Renal pelvis (tissue), 4 donors: ENCODE data around the gene CCDC60. TPM values are rescaled to one million over a fixed set of nuclear protein-coding genes. Genes with fewer than 3 reads are reported as not detected.

Experiments
- DNase-seq: peaks from one replicate; pipeline ENCODE4 v3.0.0-alpha.2; 2013
- polyA plus RNA-seq, 3 donors: library from polyadenylated mRNA; unstranded; fragments of 120-200 nt; gene quantifications; one replicate each; pipeline ENCODE4 v1.2.1, GENCODE V29; 2013; ENCODE audit not compliant: insufficient read length in 3 of 3

The CCDC60 gene
- polyA plus RNA-seq, 3 donors = 0.19 to 0.21 TPM; not detected in 1

- no peak for DNase-seq
Observed at GRCh38 chr12:119384340-119384739, 49.8 kb downstream of the CCDC60 start.

DNA sequence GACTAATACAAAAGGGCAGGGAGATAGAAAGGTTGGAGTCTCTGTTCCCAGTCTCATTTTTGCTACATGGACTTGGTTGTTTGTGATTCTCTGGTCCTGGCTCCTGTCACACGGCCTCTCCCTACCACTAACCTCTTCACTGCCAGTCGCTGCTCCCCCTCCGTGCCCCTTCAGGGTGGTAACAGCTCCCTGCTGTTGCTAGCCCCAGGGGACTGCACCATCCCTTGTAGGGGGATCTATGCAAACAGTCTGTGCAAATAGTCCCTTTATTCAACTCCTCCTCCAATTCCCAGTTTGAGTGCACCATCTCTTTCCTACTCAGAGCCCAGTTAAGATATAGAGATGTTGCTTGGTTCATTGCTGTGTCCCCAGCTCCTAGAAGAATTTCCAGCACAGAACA, 51.1 kb downstream of the CCDC60 start:
- no peak for DNase-seq

DNA sequence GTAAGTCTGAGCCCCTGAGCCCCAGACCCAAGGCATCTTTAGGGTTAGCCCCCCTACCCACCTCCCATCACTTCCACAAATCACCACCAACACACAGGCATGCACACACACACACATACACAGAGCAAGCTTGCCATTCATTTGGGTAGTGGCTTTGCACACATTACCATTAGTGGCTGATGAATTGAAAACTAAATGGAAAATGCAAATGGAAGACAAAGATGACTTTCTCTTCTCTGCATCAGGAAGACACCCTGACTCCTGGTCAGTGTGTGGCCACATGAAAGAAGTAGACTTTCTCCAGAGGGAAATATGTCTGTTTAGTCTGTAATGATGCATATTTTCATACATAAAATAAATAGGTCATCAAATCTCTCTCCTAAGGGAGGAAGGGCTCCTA, 55.2 kb downstream of the CCDC60 start:
- DNase-seq = no peak

DNA sequence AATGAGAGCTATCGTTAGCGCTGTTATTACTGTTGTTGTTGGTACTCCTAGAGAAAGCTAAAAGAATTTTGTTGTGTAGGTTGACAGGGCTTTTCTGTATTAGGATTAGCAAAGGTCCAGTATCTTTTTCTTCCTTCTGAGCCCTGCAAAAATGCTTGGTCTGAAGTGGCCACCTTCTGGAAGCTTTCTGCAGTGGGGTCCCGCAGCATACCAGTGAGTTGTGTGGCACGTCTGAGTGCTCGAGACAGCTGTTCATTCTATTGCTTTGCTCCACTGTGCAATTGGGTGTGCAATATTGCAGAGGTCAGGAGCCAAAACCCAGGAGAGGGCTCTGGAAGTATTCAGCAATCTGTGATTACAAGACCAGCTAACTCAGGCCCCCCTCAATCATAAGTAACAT, 57.1 kb downstream of the CCDC60 start:
- DNase-seq = no peak

- DNase-seq = no peak
Observed at GRCh38 chr12:119393677-119394076, 59.1 kb downstream of the CCDC60 start.

- no peak for DNase-seq
Observed at GRCh38 chr12:119397540-119397939, 63.0 kb downstream of the CCDC60 start.

DNA sequence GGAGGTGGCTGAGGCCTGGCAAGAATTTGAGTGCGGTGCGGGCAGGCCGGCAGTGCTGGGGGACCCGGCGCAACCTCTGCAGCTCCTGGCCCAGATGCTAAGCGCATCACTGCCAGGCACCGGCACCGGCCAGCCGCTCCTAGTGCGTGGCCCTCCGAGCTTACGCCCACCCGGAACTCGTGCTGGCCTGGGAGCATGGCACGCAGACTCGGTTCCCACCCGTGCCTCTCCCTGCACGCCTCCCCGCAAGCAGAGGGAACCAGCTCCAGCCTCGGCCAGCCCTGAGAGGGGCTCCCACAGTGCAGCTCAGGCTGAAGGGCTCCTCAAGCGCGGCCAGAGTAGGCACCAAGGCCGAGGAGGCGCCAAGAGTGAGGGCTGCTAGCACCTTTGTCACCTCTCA, 63.7 kb downstream of the CCDC60 start:
- no peak for DNase-seq

DNA sequence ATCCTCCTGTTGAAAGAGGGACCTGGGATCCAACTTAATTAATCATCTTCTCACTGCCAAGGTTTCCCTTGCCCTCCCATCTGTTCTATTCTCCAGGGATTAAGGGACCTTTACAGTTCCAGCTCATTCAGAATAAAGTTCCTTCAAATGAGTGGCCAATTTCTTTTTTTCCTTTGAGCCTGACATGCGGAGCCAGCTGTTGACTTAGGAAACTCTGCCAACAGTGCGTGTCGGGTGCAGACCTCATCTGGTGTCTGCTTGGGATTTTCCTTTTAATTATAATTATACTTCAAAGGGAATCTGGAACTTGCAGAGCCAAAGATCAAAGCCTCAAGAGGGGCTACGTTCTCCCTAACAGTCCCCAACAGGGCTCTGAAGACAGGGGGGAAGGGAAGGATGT, 64.8 kb downstream of the CCDC60 start:
- DNase-seq = peak; percentile 19

DNA sequence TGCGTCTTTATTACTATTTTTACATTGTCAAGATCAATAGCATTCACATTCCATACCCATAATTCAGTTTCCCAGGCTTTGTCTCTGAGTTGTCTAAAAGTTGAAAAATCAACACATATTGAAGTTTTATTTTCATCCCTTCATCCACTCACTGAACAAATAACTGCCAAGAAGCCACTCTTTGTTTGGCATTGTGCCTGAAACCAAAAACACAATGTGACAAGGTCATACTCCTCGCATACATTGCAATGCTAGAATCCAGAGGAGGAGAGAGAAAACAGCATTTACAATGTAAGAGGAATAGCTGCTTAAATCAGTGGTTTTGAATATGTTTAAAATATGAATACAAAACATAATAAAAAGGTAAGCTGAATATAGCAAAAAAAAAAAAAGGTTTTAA, 71.8 kb downstream of the CCDC60 start:
- DNase-seq = no peak

DNA sequence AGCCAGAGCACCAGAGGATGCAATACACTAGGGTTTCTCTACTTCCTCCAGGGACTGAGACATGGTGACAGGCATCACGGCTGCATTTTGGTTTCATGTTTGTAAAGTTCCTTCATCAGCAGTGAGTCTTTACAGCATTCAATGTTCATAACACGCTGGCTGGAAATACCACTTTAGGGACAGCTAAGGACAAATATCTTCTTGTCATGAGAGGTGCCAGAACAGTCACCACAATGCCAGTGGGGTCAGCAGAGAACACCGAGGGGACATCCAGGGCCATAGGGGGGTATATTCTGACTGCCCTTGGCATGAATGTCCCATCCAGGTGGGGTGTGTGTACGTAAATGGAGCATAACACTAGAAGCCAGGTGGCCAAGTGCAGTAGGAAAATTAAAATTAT, 72.3 kb downstream of the CCDC60 start:
- DNase-seq = no peak

GRCh38 chr12:119409043-119409442, 74.5 kb downstream of the CCDC60 start:
- no peak for DNase-seq

DNA sequence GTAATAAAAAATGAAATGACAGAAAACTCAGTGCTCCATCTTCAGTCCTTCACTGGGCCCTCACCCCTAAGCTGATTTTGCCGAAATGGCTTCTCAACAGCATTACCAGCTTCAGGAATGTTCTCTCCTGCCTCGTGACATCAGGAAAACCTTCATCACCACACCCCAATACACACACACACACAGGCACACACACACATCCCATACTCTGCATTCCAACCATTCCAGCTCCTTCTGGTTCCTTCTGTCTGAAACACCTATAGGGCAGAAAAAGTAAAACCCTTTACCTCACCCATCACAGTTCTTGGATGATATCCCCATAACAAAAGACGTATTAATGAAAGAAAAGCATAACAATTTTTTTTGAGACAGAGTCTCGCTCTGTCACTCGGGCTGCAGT, 75.9 kb downstream of the CCDC60 start:
- no peak for DNase-seq

DNA sequence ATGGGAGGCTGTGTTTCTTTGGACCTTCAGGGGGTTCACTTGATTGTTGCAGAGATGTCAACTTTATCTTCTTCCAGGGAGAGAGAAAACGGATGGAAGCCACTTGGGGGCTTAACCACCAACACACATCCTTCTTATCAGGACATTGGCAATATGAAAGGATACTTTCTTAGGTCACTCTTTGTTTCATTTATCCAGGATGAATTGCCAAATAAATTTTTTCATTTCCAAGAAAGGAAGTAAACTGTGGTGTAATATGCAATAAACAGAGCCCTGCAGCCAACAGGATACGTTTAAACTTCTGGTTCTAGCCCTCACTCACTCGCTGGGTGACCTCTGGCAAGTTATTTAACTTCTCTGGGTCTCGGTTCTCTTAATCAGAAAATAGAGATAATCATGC, 77.8 kb downstream of the CCDC60 start:
- DNase-seq = no peak

DNA sequence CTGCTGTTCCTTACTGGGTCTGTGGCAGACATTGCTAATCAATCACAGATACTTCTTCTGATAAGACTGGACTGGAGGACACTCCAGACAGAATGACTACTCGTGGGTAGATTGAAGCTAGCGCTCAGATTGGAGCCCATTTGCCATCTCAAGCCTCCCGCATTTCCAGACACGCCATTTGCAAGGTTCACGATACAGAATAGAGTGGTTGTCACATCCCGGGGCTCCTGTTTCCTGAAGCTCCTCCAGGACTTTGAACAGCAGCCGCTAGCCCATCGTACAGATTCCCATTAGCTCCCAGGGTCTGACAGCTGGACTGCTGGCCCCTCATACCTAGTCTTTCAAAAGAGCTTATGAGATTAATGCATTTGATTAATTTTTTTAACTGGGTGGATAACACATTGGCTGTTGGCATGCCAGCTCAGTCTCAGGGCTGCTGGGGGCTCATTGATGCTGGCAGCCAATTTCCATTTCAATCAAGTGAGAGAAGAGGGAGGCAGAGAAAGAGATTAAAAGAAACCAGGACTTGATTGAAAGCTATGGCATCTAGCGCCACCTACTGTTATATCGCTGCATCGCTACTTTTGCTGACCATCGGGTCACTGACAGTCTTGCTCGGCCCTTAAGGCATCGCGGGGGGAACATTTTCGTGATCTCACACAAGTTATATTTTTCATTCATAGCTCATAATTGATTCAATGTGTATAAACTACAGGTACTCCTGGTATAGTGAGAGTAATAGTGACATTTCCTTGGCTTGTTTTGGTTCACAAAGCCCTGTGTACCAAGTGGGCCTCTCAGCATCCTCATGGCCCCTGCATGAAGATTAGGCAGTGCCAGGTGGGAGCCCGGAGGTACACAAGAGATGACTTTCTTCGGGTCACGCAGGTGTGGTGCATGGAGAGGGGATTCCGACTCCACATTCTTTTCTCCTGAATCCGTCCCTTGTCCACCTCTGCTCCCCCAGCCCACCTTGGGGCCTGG, 78.6 kb downstream of the CCDC60 start:
- peak; percentile 48 for DNase-seq

GRCh38 chr12:119415714-119416113, 81.2 kb downstream of the CCDC60 start:
- DNase-seq = no peak

- DNase-seq = no peak
Observed at GRCh38 chr12:119417440-119417839, 82.9 kb downstream of the CCDC60 start.

- DNase-seq = peak; percentile 36
Observed at GRCh38 chr12:119419381-119419780, 84.9 kb downstream of the CCDC60 start.

DNA sequence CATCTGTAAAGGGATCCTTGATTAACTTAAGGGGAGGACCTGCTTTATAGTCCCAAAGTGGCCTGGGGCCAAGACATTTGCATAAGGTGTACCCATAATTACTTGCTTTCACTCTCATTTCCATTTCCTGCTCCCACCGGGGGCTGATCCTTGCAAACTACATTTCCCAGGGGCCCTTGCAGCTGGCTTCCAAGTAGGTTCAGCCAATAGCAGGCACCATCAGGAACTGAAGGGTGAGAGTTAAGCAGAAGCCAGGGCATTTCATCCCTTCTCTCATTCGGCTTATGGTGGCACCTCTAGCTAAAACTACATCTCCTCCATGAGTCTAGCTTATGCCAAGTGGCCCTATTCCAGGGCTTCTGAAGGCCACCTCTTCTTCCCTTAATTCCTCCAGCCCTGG, 88.8 kb downstream of the CCDC60 start:
- no peak for DNase-seq

GRCh38 chr12:119425623-119426022, 91.1 kb downstream of the CCDC60 start:
- DNase-seq = no peak

- no peak for DNase-seq
Observed at GRCh38 chr12:119431151-119431550, 96.6 kb downstream of the CCDC60 start.

- peak; percentile 27 for DNase-seq
Observed at GRCh38 chr12:119432949-119433348, 98.4 kb downstream of the CCDC60 start.

GRCh38 chr12:119440803-119441360, 106.4 kb downstream of the CCDC60 start:
- DNase-seq = no peak

DNA sequence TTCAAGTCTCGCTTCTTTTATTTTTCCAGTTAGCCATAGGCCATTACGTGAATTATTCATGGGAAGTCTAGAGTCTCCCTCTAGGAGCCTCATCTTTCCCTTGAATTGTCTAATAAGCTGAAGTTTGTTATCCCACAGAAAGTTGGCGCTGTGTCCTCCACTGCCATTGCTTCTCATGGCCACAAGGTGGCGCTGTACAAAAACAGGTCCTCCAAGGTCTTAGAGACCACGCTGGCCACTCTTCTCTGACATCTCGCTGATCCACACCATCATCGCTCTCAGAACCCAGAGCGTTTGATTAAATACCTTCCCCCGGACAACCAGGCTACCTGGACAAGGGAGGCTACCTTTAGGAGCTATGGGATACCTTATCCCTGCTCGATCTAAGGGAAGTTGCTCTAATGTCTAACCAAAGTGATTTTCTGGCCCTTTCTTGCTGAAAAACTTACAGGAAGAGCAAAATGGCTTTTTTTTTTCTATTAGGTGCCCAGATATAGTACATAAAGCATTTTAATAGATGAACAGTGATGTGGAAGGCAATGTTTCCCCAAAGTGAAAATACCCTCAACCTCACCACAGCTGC, 110.0 kb downstream of the CCDC60 start:
- DNase-seq = peak; percentile 17
